Activated CD4-positive, alpha-beta T cell treated with anti-CD3 and anti-CD28 coated beads for 36 hours (primary cell): ENCODE data around the gene FDXR. TPM values are rescaled to one million over a fixed set of nuclear protein-coding genes. Genes with fewer than 3 reads are reported as not detected.
"Not testable (repeated sequence)": the region's sequence is repeated elsewhere in the genome, so short reads cannot be mapped to it uniquely, and the experiment has no call there.

Experiments used
- ATAC-seq: fragments of 200-7000 bp; cut with Tn5 transposase; one replicate; pipeline ENCODE4 v1.10.0; 2021; ENCODE audit warnings: mild to moderate bottlenecking, moderate library complexity
- CTCF ChIA-PET: fragments of 350-600 bp; sonication (Branson Sonifier 250); formaldehyde crosslinking; loops from one replicate; lab custom pipeline; 2021; ENCODE audit warnings: antibody characterized with exemption; lab: Charles Lee
- POLR2A ChIA-PET: fragments of 350-600 bp; sonication (Branson Sonifier 250); formaldehyde crosslinking; loops from one replicate; lab custom pipeline; 2021; ENCODE audit warnings: antibody characterized with exemption, inconsistent platforms; lab: Charles Lee
- DNase-seq: peaks from one replicate; pipeline ENCODE4 v3.0.0-alpha.2; 2020
- H3K27ac Mint-ChIP-seq: one replicate; pipeline ENCODE4 v1.8.0; 2021; ENCODE audit warnings: mixed read lengths
- H3K27me3 Mint-ChIP-seq: one replicate; pipeline ENCODE4 v1.8.0; 2021; ENCODE audit warnings: mixed read lengths
- H3K36me3 Mint-ChIP-seq: one replicate; pipeline ENCODE4 v1.8.0; 2021; ENCODE audit warnings: low read depth, mixed read lengths
- H3K4me1 Mint-ChIP-seq: one replicate; pipeline ENCODE4 v1.8.0; 2021; ENCODE audit warnings: mixed read lengths
- H3K4me3 Mint-ChIP-seq: one replicate; pipeline ENCODE4 v1.8.0; 2021; ENCODE audit warnings: mild to moderate bottlenecking, moderate library complexity, mixed read lengths
- H3K9me3 Mint-ChIP-seq: one replicate; pipeline ENCODE4 v1.8.0; 2021; ENCODE audit warnings: low read depth, mixed read lengths
- intact Hi-C, 2 experiments: fragments of 100-400 bp; cut with DNase I in 1 of 2; cut with micrococcal nuclease in 1 of 2; formaldehyde crosslinking; loops; one replicate each; pipeline versions ENCODE4 v1.14.2 to v1.15.1; 2022 to 2024; cut with DNase I, micrococcal nuclease
- total RNA-seq, 2 experiments: library from RNA; stranded (reverse); gene quantifications; one replicate each; pipeline ENCODE4 v1.2.3, GENCODE V29; 2021

Gene FDXR
- total RNA-seq, 2 experiments from 2014 or later = 19.1 to 21.3 TPM

GRCh38 chr17:74916136-74916850 lies 43.5 kb upstream of the FDXR start:
- POLR2A ChIA-PET = interaction anchor here (0.6 kb wide), 1 partner anchor 33 kb away, joined by 4 read pairs; no protein-coding TSS in a partner anchor
- no peaks in the 10 kb centered on the region for H3K9me3 Mint-ChIP-seq
- CTCF ChIA-PET = no interaction called here
- H3K36me3 Mint-ChIP-seq = no peaks in the 10 kb centered on the region
- H3K4me3 Mint-ChIP-seq = no peak overlapping the region
- DNase-seq (no peak), ATAC-seq (no peak)
- H3K27ac Mint-ChIP-seq = no peak overlapping the region
- peaks cover 7% of the 10 kb centered on the region for H3K27me3 Mint-ChIP-seq
- intact Hi-C loops = no loop called here
- no peaks in the 10 kb centered on the region for H3K4me1 Mint-ChIP-seq

GRCh38 chr17:74911423-74911822 lies 38.6 kb upstream of the FDXR start:
- H3K4me3 Mint-ChIP-seq, ATAC-seq, DNase-seq, H3K27me3 Mint-ChIP-seq, H3K9me3 Mint-ChIP-seq, intact Hi-C loops, CTCF ChIA-PET, POLR2A ChIA-PET, H3K4me1 Mint-ChIP-seq, H3K27ac Mint-ChIP-seq, H3K36me3 Mint-ChIP-seq: not testable (repeated sequence)

- H3K9me3 Mint-ChIP-seq, H3K27me3 Mint-ChIP-seq, POLR2A ChIA-PET, H3K4me1 Mint-ChIP-seq, H3K27ac Mint-ChIP-seq, ATAC-seq, DNase-seq, H3K36me3 Mint-ChIP-seq, H3K4me3 Mint-ChIP-seq, intact Hi-C loops: not testable (repeated sequence)
- CTCF ChIA-PET = interaction anchor here (0.6 kb wide), 2 partner anchors 122 to 675 kb away, joined by 3 to 4 read pairs; no protein-coding TSS in a partner anchor
Observed at GRCh38 chr17:74909097-74909496, 36.3 kb upstream of the FDXR start.

GRCh38 chr17:74907012-74907411 lies 34.2 kb upstream of the FDXR start:
- Mint-ChIP-seq H3K36me3 (no peaks in the 10 kb centered on the region), H3K9me3 (no peaks in the 10 kb centered on the region), H3K27me3 (peaks cover 5% of the 10 kb centered on the region), H3K4me3 (no peak overlapping the region), H3K4me1 (peaks cover 5% of the 10 kb centered on the region), H3K27ac (no peak overlapping the region)
- ATAC-seq (no peak), DNase-seq (no peak)
- intact Hi-C loops = no loop called here
- POLR2A ChIA-PET = interaction anchor here (0.6 kb wide), 2 partner anchors 54 to 210 kb away, joined by 3 read pairs; no protein-coding TSS in a partner anchor
- CTCF ChIA-PET = interaction anchor here (0.7 to 2.0 kb wide), 4 partner anchors 17 to 55 kb away, joined by 3 to 6 read pairs (median 4); partner anchors contain the start of gene OTOP2

GRCh38 chr17:74906214-74906793 lies 33.5 kb upstream of the FDXR start:
- not testable (repeated sequence) for H3K36me3 Mint-ChIP-seq

GRCh38 chr17:74904687-74905409 lies 32.1 kb upstream of the FDXR start:
- ChIA-PET POLR2A (no interaction called here), CTCF (interaction anchor here (1.3 kb wide), 1 partner anchor 19 kb away, joined by 3 read pairs; the partner anchor contains the start of gene OTOP2)
- Mint-ChIP-seq H3K36me3 (no peaks in the 10 kb centered on the region), H3K4me1 (peaks cover 5% of the 10 kb centered on the region), H3K4me3 (no peak overlapping the region), H3K27me3 (peaks cover 9% of the 10 kb centered on the region), H3K9me3 (no peaks in the 10 kb centered on the region), H3K27ac (no peak overlapping the region)
- DNase-seq (peak; percentile 45), ATAC-seq (peak; percentile 80)
- intact Hi-C loops = no loop called here

More at GRCh38 chr17:74906214-74906793, 33.5 kb upstream of the FDXR start:
- H3K27me3 Mint-ChIP-seq, H3K4me3 Mint-ChIP-seq, H3K27ac Mint-ChIP-seq, H3K9me3 Mint-ChIP-seq, H3K4me1 Mint-ChIP-seq, ATAC-seq, intact Hi-C loops, DNase-seq: not testable (repeated sequence)
- ChIA-PET POLR2A (interaction anchor here (0.6 to 1.1 kb wide), 3 partner anchors 32 to 488 kb away, joined by 3 to 5 read pairs (median 3); no protein-coding TSS in a partner anchor), CTCF (interaction anchor here (1.2 to 2.0 kb wide), 4 partner anchors 18 to 55 kb away, joined by 3 to 6 read pairs (median 4); partner anchors contain the start of gene OTOP2)

GRCh38 chr17:74903671-74904070 lies 30.9 kb upstream of the FDXR start:
- ATAC-seq (no peak), DNase-seq (no peak)
- Mint-ChIP-seq H3K4me3 (no peak overlapping the region), H3K36me3 (no peaks in the 10 kb centered on the region), H3K27me3 (peaks cover 9% of the 10 kb centered on the region), H3K4me1 (peaks cover 5% of the 10 kb centered on the region), H3K9me3 (no peaks in the 10 kb centered on the region), H3K27ac (no peak overlapping the region)
- intact Hi-C loops = no loop called here
- ChIA-PET POLR2A (no interaction called here), CTCF (no interaction called here)

GRCh38 chr17:74903034-74903433 lies 30.2 kb upstream of the FDXR start:
- intact Hi-C loops = no loop called here
- CTCF ChIA-PET = interaction anchor here (0.7 to 1.4 kb wide), 2 partner anchors 11 to 205 kb away, joined by 3 read pairs; no protein-coding TSS in a partner anchor
- no peak for ATAC-seq

GRCh38 chr17:74901353-74902135 lies 28.8 kb upstream of the FDXR start:
- ChIA-PET POLR2A (no interaction called here), CTCF (interaction anchor here (0.5 kb wide), 1 partner anchor 599 kb away, joined by 3 read pairs; no protein-coding TSS in a partner anchor)
- no peak for ATAC-seq
- Mint-ChIP-seq H3K4me3 (no peak overlapping the region), H3K36me3 (no peaks in the 10 kb centered on the region), H3K9me3 (no peaks in the 10 kb centered on the region), H3K27ac (no peak overlapping the region), H3K27me3 (peaks cover 10% of the 10 kb centered on the region), H3K4me1 (peaks cover 5% of the 10 kb centered on the region)
- intact Hi-C loops = no loop called here
- no peak for DNase-seq

More at GRCh38 chr17:74903034-74903433, 30.2 kb upstream of the FDXR start:
- POLR2A ChIA-PET = no interaction called here
- no peaks in the 10 kb centered on the region for H3K9me3 Mint-ChIP-seq
- no peak overlapping the region for H3K27ac Mint-ChIP-seq
- no peak for DNase-seq
- H3K4me3 Mint-ChIP-seq = no peak overlapping the region
- H3K36me3 Mint-ChIP-seq = no peaks in the 10 kb centered on the region
- H3K27me3 Mint-ChIP-seq = peaks cover 9% of the 10 kb centered on the region
- H3K4me1 Mint-ChIP-seq = peaks cover 5% of the 10 kb centered on the region

GRCh38 chr17:74900208-74900607 lies 27.4 kb upstream of the FDXR start:
- H3K9me3 Mint-ChIP-seq = no peaks in the 10 kb centered on the region
- no peak overlapping the region for H3K27ac Mint-ChIP-seq
- ChIA-PET POLR2A (no interaction called here), CTCF (interaction anchor here (0.6 kb wide), 1 partner anchor 66 kb away, joined by 3 read pairs; no protein-coding TSS in a partner anchor)
- no peaks in the 10 kb centered on the region for H3K36me3 Mint-ChIP-seq
- DNase-seq (no peak), ATAC-seq (no peak)
- intact Hi-C loops = no loop called here
- peaks cover 16% of the 10 kb centered on the region for H3K27me3 Mint-ChIP-seq
- no peak overlapping the region for H3K4me3 Mint-ChIP-seq
- H3K4me1 Mint-ChIP-seq = peaks cover 3% of the 10 kb centered on the region
